HL-60 (cell line): Measurements from ENCODE around the gene IRAG1.

ENCODE experiments used
- DNase-seq, 2 experiments: peaks; one replicate each; pipeline ENCODE4 v3.0.0-alpha.2; 2010 to 2020; ENCODE audit warnings: low read depth in 1 of 2, low spot score in 1 of 2
- H3K27ac ChIP-seq: fragments of 250-450 bp; sonication (Bioruptor Pico); replicated peaks from 2 replicates; pipeline ENCODE4 v1.5.1; 2020; ENCODE audit warnings: mild to moderate bottlenecking, moderate library complexity
- H3K27me3 ChIP-seq: fragments of 250-450 bp; sonication (Bioruptor Pico); 2 replicates; pipeline ENCODE4 v1.5.1; 2021; ENCODE audit warnings: mild to moderate bottlenecking, moderate library complexity; ENCODE audit not compliant: insufficient read depth, poor library complexity, severe bottlenecking
- H3K4me3 ChIP-seq: replicated peaks from 2 replicates; pipeline ENCODE4 v1.5.1; 2011; ENCODE audit warnings: mild to moderate bottlenecking, control low read depth, low read length; ENCODE audit not compliant: insufficient read depth
- GABPA ChIP-seq: IDR thresholded peaks from 2 replicates; pipeline ENCODE4 v1.6.1; 2012; ENCODE audit warnings: low read depth
- POLR2AphosphoS5 ChIP-seq: IDR thresholded peaks from 2 replicates; pipeline ENCODE4 v1.6.1; 2012; ENCODE audit warnings: low read depth
- SPI1 ChIP-seq: IDR thresholded peaks from 2 replicates; pipeline ENCODE4 v1.6.1; 2012; ENCODE audit warnings: low read depth, mild to moderate bottlenecking, borderline replicate concordance
- TF ChIP-seq, protein P1 (sequence below): IDR thresholded peaks from one replicate; pipeline ENCODE4 v1.5.1; 2011; ENCODE audit warnings: low read length, control low read depth, inconsistent platforms; ENCODE audit not compliant: insufficient read depth
- TF ChIP-seq, protein P2 (sequence below): IDR thresholded peaks from 2 replicates; pipeline ENCODE4 v1.6.1; 2012; ENCODE audit warnings: low read depth; ENCODE audit not compliant: insufficient replicate concordance

The IRAG1 gene

DNA sequence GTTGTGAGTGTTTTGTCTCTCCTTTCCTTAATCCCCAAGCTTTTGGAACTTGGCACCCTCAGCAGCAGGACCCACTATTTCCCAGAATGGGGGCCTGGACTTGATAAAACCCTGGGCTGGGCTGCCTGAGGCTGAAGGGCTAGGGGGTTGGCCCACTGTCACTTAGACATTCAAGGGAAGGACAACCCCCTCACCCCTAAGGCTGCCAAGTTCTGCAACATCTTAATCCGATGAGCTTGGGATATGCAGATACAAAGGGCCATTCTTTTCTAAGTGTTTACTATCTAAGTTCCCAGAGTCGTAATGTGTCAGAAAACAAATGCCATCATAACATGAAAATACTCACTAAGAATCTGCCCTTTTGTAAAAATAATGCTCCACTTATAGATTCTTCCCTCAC lies 42.9 kb downstream of the IRAG1 start:
- Histone ChIP-seq H3K27ac (no peak overlapping the region), H3K27me3 (no peaks in the 10 kb centered on the region)

DNA sequence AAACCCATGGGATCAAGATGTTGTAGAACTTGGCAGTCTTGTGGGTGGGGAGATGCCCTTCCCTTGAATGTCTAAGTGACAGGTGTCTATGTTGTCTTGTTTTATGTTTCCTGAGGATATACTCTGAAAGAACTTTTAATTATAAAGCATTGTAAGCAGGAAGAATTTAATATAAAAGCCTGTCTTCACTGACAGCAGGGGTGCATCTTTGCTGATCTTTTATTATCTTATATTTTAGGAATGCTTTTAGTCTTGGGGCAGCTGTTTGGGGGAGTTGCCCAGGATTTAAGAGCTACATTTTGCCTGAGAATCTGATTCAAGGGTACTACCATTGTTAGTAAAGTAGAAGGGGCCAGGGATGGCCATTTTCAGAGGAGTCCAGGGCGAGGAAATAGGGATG lies 43.4 kb downstream of the IRAG1 start:
- Histone ChIP-seq H3K4me3 (no peak overlapping the region), H3K27me3 (no peaks in the 10 kb centered on the region), H3K27ac (no peak overlapping the region)
- DNase-seq, result no peak
- TF ChIP-seq POLR2AphosphoS5 (no peak), GABPA (no peak), SPI1 (no peak)
- TF ChIP-seq, protein P1, sequence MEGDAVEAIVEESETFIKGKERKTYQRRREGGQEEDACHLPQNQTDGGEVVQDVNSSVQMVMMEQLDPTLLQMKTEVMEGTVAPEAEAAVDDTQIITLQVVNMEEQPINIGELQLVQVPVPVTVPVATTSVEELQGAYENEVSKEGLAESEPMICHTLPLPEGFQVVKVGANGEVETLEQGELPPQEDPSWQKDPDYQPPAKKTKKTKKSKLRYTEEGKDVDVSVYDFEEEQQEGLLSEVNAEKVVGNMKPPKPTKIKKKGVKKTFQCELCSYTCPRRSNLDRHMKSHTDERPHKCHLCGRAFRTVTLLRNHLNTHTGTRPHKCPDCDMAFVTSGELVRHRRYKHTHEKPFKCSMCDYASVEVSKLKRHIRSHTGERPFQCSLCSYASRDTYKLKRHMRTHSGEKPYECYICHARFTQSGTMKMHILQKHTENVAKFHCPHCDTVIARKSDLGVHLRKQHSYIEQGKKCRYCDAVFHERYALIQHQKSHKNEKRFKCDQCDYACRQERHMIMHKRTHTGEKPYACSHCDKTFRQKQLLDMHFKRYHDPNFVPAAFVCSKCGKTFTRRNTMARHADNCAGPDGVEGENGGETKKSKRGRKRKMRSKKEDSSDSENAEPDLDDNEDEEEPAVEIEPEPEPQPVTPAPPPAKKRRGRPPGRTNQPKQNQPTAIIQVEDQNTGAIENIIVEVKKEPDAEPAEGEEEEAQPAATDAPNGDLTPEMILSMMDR, result no peak
- TF ChIP-seq, protein P2, sequence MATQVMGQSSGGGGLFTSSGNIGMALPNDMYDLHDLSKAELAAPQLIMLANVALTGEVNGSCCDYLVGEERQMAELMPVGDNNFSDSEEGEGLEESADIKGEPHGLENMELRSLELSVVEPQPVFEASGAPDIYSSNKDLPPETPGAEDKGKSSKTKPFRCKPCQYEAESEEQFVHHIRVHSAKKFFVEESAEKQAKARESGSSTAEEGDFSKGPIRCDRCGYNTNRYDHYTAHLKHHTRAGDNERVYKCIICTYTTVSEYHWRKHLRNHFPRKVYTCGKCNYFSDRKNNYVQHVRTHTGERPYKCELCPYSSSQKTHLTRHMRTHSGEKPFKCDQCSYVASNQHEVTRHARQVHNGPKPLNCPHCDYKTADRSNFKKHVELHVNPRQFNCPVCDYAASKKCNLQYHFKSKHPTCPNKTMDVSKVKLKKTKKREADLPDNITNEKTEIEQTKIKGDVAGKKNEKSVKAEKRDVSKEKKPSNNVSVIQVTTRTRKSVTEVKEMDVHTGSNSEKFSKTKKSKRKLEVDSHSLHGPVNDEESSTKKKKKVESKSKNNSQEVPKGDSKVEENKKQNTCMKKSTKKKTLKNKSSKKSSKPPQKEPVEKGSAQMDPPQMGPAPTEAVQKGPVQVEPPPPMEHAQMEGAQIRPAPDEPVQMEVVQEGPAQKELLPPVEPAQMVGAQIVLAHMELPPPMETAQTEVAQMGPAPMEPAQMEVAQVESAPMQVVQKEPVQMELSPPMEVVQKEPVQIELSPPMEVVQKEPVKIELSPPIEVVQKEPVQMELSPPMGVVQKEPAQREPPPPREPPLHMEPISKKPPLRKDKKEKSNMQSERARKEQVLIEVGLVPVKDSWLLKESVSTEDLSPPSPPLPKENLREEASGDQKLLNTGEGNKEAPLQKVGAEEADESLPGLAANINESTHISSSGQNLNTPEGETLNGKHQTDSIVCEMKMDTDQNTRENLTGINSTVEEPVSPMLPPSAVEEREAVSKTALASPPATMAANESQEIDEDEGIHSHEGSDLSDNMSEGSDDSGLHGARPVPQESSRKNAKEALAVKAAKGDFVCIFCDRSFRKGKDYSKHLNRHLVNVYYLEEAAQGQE, result no peak

More for the DNA sequence above, 42.9 kb downstream of the IRAG1 start:
- no peak overlapping the region for H3K4me3 ChIP-seq
- TF ChIP-seq GABPA (no peak), SPI1 (no peak), POLR2AphosphoS5 (no peak)
- TF ChIP-seq, protein P1, result no peak
- TF ChIP-seq, protein P2, result no peak
- no peak for DNase-seq

DNA sequence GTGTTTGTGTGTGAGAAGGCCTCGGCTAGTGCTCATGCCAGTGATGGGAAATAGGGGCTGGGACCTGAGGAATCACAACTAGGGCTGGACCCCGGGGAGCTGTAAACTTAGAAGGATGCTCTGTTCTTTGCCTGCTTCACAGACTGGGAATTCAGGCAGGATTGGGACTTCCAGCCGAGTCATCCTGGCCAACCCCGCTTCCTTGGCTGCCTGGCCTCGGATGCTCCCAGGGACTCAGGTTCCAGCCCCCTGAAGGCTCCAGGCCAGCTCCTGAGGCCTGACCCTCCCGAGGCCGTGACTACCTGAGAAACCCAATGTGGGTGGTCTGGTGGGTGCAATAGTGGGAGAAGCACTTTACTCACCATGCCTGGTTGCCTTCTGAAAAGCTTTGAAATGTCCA lies 44.7 kb downstream of the IRAG1 start:
- TF ChIP-seq, protein P1, result no peak
- TF ChIP-seq POLR2AphosphoS5, result no peak
- no peak for TF ChIP-seq GABPA
- TF ChIP-seq SPI1, result no peak
- TF ChIP-seq, protein P2, result no peak
- Histone ChIP-seq H3K4me3 (no peak overlapping the region), H3K27me3 (no peaks in the 10 kb centered on the region), H3K27ac (no peak overlapping the region)
- no peak for DNase-seq
